GM21786 (cell line): Measurements from ENCODE around the gene TCF15.

Source experiments
- ATAC-seq: cut with Tn5 transposase; IDR thresholded peaks from one replicate; pipeline ENCODE4 v1.9.1; 2021; ENCODE audit not compliant: unreplicated experiment

The TCF15 gene

DNA sequence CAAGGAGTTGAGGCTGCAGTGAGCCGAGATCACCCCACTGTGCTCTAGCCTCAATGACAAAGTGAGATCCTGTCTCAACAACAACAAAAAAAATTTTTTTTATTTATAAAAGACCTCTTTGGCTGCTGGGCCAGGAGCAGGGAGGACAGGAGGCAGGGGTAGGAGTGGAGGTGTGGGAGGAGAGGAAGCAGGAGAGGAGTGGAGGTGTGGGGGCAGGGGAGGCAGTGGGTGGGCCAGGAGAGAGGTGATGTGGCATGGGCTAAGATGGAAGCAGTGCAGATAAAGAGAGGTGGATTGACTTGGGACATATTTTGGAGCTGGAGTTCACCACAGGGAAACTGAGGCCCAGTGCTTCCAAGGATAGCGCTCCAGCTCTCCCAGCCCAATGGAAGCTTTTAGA lies 53.1 kb downstream of the TCF15 start:
- no peak for ATAC-seq

DNA sequence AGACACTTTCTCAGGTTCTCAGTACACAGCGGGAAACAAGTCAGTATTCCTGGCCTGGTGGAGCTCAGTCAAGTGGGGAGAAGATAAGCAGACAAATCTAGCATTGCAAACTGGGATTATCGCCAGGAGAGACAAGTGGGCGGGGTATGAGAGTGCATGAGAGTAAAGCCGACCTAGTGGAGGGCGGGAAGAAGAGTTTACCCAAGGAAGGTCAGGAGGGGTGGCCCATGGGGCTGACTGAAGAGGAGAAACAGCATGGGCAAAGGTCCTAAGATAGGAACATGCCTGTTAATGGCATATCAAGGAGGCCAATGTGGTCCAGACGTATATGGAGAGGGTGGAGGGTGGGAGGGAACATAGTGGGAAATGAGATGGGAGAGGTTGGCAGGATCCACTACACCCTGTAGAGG lies 54.1 kb downstream of the TCF15 start:
- ATAC-seq = no peak
